Ramos (cell line): ENCODE measurements around the gene GSDME.

ENCODE experiments used
- in situ Hi-C: fragments of 300-500 bp; cut with MboI; formaldehyde crosslinking; loops from one replicate; pipeline ENCODE4 v1.14.3; 2022; ENCODE audit warnings: low sequenced_read_pairs; ENCODE audit not compliant: unreplicated experiment

GSDME gene

DNA sequence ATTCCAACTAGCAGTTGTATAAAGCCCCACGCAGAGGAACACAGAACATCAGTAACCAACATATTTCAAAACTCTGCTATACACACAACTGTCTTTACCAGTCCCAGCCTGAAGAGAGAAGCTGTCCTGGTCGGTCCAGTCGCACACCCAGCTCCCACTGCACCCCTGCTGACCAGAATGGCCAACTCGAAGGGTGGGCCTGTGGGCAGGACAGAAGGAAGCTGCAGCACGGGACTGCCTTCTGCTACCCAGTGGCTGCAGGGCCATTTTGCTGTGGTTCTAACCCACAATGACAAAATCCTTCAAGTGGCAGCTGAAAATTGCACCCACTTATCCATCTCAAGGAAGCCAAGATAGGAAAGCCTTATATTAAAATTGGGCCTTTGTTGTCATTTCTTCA lies 48.2 kb downstream of the GSDME start:
- in situ Hi-C loops, result no loop called here

DNA sequence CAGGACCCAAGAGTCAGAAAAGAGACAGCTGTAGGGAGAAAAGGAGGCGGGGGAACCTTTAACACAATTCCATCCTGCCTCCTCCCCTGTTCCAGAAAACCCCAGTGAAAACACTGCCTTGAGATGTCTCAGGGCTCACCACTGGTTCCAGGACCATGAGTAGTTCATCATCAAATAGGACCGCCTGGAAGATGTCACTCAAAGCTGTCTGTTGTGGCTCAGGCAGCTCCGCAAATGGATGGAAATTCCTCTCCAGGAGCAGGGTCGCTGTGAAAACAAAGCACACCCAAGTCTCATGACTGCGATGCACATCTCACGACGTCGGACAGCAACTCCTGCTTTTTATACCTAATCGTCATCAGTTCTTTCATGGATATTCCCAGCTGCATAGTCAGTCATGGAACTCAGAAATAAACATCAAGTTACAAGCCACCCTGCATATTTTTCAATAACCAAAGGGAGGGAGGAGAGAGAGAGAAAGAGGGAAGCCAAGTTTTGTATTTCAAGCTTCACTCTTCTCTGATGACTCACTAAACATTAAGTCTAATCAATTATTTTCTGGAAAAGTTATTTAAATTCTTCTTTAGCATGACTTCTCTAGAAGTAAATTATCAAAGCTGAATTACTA lies 49.2 kb downstream of the GSDME start:
- in situ Hi-C loops, result no loop called here

DNA sequence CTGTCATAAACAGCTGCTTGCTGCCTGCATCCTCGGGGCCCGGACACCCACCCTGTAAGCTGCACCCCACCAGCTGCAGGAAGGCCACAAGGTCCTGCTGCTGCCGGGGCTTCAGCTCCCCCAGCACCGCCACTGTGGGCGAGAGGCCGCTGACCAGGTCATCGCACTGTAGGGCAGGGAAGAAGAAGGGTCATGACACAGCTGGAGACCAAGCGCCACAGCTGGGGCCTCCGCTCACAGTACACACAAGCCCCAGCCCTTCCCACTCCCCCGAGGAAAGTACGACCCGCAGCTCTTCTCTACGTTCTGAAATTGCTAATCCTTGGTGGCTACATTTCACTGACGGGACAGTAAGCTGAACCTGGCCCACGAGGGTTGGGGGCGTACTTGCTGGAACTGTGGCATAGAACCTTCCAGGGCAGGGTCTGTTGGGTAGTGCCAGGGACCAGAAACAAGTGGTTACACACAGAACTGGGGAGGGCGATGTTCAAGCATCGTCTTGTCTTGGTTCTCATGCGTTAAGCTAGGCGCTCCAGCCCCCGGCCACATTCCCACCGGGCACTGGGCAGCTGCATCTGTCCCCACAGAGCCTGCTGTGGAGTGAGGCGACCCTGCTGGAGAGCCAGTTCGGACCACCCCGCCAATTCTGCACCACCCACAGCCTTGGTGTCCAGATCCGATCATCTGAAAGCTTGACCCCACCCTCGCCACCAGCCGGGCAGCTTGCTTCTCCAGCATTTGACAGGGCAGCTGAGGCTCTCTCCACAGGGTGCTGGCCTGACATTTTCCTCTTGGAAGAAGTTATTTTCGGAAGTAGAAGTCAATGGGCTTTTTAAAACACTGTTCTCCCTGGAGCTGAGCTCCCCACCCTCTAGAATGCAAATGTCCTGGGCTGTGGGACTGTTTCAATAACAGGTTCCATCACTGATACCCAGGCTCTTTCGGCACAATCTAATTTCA lies 50.8 kb downstream of the GSDME start:
- in situ Hi-C loops, result no loop called here

DNA sequence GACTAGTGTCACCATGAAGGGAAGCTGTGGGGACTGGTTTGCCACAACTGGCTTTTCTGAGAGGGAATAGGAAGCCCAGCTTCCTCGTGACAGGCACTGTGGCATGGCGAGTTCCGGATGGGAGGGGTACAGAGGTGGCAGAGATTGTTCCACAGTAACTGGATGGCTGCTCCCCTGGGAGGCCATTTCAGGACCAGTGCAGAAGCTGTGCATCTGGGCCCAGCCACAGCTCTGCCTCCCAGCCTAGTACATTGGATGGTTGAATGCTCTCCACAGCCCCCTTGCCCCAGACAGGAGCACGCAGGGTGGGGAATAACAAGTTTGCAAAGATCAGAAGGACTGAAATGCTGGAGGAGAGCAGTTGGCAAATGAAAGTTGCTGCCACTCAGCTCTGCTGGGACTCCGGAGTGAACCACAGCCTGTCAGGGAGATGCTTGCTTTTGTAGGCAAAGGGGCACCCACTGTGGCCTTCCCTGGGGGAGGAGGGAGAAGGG lies 51.8 kb downstream of the GSDME start:
- in situ Hi-C loops, result no loop called here

DNA sequence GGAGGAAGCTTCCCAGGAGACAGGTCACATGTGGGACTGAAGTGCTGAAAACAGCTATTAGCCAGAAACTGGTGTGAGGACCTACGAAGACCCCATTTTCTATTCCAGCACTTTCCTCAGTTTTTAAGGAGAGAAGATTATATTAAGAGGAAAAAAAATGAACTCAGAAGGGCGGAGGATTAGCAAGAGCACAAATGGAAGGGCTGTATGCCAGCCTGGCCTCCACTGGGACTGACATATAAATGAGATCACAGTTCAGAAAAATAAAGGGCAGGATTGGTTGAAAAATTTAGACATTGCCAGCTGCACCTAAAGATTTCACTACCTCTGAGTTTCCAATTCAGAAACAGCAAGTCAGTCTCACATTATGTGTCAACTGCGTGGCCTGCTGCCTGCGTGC lies 53.0 kb downstream of the GSDME start:
- in situ Hi-C loops, result no loop called here

DNA sequence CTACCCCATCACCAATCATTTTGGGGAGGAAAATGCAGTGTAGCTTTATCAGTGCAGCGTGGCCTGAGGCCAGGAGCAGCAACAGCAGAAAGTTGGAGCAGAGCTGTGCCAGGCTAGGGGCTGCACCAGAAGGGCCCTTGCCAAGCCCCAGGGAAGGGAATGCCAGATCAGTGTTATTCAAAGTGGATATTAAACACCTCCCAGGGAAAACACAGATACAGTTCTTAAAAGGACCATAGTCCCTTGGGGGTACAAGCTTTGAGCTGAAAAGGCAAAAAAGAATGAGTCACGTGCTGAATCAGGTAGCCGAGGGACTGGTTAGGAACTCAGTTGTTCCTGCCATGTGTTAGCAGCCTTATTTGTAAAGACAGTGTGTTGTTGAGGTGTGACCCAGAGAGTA lies 54.0 kb downstream of the GSDME start:
- in situ Hi-C loops, result no loop called here

DNA sequence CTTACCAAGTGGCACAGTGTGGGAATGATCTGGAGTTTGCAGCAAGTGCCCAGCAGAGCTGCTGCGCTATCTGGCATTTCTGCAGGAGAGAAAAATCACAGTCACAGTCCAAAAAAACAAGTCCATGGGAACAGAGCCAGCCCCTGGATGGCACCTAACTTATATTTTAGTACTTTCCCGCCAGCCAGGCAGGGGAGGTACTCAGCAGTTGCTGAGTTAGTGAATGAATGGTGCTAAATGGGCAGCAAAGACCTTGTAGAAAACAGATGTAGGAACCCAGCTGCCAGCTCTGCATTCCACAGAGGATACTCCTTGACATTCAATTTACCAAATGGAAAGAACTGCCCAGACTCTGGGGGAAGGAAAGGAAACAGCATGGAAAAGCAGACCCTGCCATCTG lies 54.5 kb downstream of the GSDME start:
- in situ Hi-C loops, result no loop called here

DNA sequence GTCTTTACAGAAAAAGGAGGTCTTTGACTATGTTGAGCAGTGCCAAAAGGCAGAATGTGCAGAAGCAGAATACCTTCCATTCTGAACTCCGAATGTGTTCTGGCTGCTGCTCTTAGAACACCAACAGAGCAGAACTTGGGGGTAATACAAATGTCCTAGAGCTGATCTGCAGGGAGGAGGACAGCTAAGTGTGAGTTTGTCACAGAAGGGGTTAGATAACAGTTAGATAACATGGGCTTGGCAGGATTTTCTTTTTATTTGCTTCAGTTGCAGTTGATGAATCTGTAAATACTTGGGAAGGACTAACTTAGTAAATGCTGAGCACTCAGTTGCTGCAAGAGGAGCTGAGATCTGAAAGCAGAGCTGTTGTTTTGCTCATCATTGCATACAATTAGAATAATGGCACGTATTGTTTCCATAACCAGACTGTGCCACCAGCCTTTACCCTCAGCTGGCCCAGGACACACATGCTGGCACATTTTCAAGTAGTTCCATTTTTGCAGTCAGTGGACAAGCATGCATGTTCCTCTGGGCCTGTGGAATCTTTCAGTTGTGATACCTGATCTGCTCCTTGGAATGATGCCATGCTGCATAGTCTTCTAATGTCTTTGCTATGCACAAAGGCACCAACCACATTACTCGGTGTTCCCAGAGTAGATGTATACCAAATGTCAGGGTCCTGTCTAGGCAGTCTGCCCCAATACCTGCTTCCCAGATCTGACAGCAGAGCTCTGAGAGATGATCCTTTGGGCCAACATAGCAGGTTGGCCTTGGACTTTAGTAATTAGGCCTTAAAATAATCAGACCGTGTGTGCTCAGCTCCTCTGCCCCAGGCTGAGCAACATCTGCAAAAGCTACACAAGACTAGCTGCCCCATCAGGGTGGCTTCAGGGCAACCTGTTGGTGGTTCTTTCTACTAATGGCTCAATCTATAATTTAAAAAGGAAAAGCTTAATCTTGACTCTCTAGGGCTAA lies 55.7 kb downstream of the GSDME start:
- in situ Hi-C loops, result no loop called here

DNA sequence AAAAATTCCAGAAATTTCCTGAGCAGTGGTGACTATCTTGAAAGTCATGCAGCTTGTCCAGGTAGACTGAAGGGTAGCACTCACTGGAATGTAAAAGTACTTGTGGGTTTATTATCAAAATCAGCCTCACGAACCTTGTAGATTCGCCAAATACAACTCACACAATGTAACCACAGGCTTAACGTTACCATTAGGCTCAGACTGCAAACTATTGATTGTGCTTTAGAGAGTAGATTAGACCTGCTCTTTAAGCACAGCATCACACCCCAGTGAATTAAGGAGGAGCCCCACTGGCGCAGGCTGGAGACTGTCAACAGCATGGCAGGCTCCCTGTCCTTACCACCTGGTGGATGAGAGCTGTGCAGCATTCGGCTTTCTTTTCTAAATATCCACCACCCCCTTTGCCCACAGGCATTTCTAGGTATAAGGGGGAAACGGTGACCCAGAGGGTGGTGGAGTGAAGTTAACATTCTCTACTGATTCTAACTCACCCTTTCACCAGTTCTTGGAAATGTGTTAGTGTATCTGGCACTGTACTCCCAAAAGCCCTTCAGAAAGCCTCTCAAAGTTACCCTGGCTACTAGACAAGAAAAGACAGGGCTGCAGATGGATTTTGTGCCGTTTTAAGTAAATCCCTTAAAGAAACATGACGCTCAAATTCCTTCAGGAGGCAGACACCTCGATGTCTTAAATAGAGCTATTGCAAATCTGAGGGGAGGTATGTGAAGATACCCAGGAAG lies 56.6 kb downstream of the GSDME start:
- in situ Hi-C loops, result no loop called here

DNA sequence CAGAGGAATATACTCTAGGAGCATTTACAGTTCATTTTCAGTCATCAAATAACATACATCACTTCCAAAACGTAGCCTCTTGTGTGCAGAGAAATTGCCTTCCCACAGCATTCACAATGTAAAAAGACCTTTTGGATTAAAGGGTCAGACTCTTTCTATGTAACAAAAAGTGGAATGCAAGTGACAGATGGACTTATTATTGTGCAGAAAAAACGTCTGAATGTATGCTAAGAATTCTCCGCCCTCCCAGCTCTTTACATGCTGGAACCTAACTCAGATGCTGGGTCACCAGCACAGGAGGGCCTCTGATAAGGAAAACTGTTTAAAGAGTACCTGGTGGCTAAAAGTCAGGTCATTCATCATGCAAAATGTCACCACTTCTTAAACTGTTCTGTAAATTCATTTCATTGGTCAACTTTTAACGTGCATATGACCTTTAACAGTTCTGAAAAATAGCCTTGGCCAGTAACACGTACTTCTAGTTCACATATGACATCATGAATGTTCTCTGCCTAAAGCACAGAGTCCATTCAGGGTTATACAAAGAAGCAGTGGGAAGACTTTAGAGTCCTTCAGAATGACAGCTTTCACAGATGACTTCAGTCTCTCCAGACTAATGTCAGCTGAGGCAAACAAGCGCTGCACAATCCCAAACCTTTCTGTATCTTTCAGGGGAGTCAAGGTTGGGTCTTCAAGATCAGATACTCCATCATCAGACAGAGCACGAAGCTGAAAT lies 58.6 kb downstream of the GSDME start:
- in situ Hi-C loops, result no loop called here

DNA sequence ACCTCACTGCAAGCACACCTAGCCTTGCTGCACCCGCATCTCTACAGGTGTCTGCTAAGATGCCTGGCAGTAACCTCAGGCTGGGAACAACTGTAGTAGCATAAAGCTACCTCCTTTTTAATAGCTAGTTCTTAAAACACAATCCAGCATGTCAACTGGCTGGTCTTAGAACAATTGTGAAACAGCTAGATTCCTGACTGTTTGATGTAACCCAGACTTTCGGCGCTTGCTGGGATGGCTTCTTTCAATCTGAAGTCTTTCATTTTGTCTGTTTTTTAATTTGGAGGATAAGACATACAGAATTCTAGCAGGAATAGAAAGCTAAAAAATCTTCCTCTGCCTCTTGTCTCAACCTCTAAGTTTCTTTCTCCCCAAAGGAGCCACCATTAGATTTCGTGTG lies 59.8 kb downstream of the GSDME start:
- in situ Hi-C loops, result no loop called here

DNA sequence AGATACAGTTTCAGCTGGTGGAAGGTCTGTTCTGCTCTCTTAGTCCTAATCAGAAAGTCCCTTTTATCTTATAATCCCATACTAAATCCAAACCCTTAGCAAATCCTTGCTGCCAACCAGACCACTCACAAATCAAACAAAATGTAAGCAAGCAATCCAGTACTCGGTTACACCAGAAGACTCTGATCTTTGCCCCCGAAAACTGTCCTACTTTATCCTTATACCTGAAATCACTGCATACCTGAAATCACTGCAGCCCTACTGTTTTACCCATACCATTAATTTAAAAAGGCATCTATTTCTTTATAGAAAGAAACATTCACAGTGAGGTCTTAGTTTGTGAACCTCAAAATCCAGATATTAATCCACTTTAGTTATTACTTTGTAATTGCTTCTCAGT lies 64.7 kb downstream of the GSDME start:
- in situ Hi-C loops, result no loop called here

DNA sequence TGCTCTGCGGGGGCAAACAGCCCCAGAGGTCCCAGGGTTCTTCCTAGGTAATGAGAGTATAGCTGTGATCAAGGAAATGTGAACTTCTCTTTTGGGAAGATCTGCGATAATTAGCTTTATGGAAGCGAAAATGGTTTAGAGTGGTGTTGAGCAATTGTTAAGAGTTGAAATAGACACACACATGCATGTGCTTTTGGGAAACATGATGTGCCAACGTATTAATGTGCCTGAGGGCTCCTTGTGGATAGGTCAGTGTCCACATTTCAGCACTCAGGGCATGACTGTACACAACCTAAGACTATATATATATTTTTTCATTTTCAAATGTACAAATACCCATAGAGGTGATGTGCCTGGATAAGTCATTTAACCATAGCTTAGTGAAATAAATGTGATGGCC lies 67.0 kb downstream of the GSDME start:
- in situ Hi-C loops, result no loop called here

DNA sequence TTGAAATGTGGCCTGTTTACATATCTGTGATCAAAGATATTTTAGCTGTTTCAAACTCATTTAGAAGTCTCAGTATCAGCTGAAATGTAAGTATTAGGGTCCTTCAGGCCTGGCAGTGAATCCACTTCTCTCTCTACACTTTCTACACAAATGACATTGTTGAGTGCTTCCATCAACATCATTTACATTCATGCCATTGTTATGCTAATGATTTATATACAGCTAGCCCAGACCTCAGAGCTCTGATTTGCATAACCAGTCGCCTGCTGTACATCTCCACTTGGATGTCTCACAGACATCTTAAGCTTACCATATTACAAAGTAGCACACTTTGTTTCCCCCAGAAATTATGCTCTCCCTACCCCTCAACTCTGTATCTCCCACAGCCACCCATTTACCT lies 71.6 kb downstream of the GSDME start:
- in situ Hi-C loops, result no loop called here

DNA sequence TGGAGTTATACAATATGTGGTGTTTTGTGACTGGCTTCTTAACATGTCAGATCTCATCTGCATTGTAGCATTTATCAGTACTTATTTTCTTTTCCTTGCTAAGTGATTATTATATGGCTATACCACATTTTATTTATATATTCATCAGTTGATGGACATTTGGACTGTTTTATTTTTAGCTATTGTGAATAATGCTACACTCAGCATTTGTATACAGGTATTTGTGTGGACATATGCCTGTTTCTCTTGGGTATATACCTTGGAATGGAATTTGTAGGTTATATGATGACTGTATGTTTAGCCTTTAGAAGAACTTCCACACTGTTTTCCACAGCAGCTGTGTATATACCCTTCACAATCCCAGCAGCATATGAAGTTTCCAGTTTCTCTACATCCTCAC lies 86.5 kb downstream of the GSDME start:
- in situ Hi-C loops, result no loop called here

DNA sequence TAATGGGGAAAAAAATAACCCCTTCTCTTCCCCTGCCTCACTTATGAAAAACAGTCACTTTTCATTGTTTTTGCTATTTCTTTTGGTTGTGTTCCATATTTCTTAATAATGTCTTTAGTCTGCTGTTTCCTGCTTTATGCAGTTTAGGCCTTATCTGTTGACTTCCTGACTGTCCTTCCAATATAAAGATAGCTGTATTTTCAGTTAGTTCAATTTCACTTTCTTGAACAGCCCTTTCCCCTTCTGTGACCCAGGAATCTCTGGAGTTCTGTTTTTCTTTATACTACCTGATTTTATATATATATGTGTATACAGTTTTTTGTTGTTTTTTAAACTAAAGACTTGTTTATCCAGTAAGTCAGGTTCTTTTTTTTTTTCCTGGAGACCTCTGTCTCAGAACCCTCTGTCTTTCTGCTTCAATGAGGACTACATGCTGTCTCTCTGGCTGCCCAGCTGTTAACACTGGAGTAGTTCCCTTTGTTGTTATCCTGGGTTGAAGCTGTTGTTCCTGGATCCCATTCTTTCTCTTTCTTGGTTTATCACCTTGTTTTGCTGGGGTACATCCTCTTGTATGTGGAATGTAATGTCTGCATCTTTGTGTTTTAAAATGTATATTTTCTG lies 87.2 kb downstream of the GSDME start:
- in situ Hi-C loops, result no loop called here

DNA sequence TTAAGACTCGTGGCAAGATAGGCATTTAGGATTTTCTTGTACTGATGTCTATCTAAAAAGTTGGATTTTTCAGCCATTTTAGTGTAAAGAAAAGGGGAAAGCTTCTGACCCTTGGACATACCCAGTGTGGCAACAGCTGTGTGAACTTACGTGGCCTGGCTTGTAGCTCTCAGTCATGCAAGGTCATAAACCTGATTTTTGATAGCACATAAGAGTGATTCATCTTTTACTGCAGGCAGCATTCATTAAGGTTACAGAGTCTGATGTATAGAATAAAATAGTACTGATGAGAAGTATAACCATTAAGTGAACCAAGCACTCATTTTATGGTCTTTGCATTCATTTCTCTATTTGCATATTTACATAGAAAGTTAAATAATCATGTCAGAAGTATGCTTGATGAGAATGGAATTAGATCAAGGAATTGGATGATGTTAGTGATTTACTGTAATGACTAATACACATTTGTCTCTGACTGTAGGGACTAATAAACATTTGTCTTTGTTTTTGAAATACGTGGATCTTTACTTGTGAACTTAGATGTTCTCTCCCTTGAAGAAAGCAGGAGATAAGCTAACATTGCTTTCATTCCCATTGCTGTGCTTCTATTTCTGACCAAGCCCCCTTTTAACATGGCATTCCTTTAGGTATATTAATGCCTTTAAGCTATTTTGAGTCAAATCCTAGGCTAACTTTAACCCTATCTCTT lies 88.2 kb downstream of the GSDME start:
- in situ Hi-C loops, result no loop called here
